Activated T-helper 1 cell treated with anti-CD3 and anti-CD28 coated beads, Interleukin-2, amount 50 U/mL, for 16 hours (primary cell): Measurements from ENCODE around the gene LAMB3.

ENCODE experiments used
- DNase-seq, 2 donors: peaks; one replicate each; pipeline ENCODE4 v3.0.0-alpha.2; 2020; ENCODE audit warnings: low read depth in 1 of 2, low spot score in 1 of 2

The LAMB3 gene

GRCh38 chr1:209565759-209566678 lies 86.2 kb downstream of the LAMB3 start:
- peak; percentile 38 to 42 for DNase-seq
